ENCODE data around the gene COA1.

COA1 gene

DNA sequence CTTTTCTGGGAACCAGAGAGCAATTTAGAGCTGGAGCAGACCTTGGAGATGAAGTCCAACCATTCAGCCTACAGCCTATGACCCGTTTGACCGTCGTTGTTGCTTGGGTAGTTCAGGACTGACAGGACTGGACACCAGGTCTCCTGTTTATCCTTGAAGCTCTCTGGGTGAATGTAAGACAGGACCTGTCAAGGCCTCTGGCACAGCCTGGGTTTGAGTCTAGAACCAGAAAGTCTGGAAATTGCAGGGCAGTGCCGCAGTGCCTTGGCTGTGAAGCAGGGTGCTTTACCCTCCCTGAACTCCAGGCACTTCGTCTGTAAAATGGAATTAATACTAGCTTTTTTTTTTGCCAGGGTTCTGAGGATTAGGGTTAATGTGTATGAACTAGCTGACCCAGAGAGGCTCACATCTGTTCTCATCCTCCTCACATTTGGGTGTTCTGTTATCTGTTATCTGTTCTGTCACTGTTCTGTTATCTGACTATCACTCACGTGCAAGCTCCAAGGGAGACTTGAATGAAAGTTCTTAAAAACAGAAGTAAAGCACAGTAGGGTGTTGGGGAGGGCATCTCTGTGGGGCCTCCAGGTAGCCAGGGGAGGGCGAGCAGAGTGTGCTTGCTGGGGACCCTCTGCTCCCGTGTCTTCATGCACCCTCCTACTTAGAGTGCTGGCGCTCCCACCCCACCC is 39.0 kb upstream of the COA1 start:
- H3K4me1 ChIP-seq (ENCODE audit: control insufficient read depth in 1 of 2, insufficient read depth in 2 of 2, low read length in 2 of 2): peaks cover 11% of the 10 kb centered on the region in 2 donors
- H3K36me3 ChIP-seq (ENCODE audit: control insufficient read depth in 1 of 2, insufficient read depth in 2 of 2, low read length in 2 of 2): peaks cover 0 to 6% of the 10 kb centered on the region in 2 donors
- H3K9ac ChIP-seq (ENCODE audit: low read depth in 1 of 2, low read length in 2 of 2): no peak overlapping the region
- H3K9me3 ChIP-seq (ENCODE audit: control insufficient read depth in 1 of 2, low read length in 2 of 2): no peaks in the 10 kb centered on the region
- H3K27ac ChIP-seq (ENCODE audit: low read depth, low read length): no peak overlapping the region
- H3K27me3 ChIP-seq (ENCODE audit: control insufficient read depth in 1 of 2, insufficient read depth in 2 of 2, low read length in 2 of 2): no peaks in the 10 kb centered on the region
- no peak overlapping the region for H3K4me3 ChIP-seq (ENCODE audit: low read depth in 1 of 2, low read length in 2 of 2)

DNA sequence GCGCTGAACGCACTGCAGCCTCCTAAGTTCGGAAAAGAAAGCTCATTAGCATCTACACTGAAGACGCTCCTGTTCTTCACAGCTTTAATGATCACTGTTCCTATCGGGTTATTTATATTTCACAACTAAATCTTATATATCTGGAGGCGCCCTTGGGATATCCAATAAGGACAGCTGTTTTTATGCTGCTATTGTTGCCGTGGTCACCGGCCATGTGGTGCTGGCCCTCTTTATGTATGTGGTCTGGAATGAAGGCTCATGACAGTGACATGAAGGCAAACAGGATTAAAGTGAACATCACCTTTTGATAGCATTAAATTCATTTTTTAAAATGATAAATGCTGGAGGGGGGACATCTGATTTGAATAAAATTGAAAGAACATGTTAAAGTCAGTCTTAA is 38.0 kb upstream of the COA1 start:
- Histone ChIP-seq H3K27ac (ENCODE audit: low read depth, low read length) (no peak overlapping the region), H3K27me3 (ENCODE audit: control insufficient read depth in 1 of 2, insufficient read depth in 2 of 2, low read length in 2 of 2) (no peaks in the 10 kb centered on the region), H3K4me1 (ENCODE audit: control insufficient read depth in 1 of 2, insufficient read depth in 2 of 2, low read length in 2 of 2) (peaks cover 11% of the 10 kb centered on the region in 2 donors), H3K9ac (ENCODE audit: low read depth in 1 of 2, low read length in 2 of 2) (no peak overlapping the region), H3K9me3 (ENCODE audit: control insufficient read depth in 1 of 2, low read length in 2 of 2) (no peaks in the 10 kb centered on the region), H3K36me3 (ENCODE audit: control insufficient read depth in 1 of 2, insufficient read depth in 2 of 2, low read length in 2 of 2) (peaks cover 0 to 6% of the 10 kb centered on the region in 2 donors), H3K4me3 (ENCODE audit: low read depth in 1 of 2, low read length in 2 of 2) (no peak overlapping the region)

DNA sequence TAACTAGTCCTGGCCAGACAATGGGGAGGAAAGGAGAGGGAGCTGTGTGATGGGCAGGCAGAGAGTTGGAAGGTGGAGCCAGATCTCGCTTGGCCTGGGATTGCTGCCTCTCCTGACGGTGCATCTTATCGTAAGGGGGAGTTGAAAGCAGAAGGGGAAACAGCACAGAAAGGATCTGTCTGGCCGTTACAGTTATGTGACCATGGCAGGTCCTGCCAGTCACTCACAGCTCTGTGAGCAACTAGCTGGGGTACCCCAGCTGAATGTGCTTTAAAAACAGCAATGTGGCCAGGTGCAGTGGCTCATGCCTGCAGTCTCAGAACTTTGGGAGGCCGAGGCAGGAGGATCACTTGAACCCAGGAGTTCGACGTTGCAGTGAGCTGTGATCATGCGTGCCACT is 37.2 kb upstream of the COA1 start:
- Histone ChIP-seq H3K9ac (ENCODE audit: low read depth in 1 of 2, low read length in 2 of 2) (no peak overlapping the region), H3K27ac (ENCODE audit: low read depth, low read length) (no peak overlapping the region), H3K4me3 (ENCODE audit: low read depth in 1 of 2, low read length in 2 of 2) (no peak overlapping the region), H3K9me3 (ENCODE audit: control insufficient read depth in 1 of 2, low read length in 2 of 2) (no peaks in the 10 kb centered on the region), H3K36me3 (ENCODE audit: control insufficient read depth in 1 of 2, insufficient read depth in 2 of 2, low read length in 2 of 2) (no peaks in the 10 kb centered on the region), H3K4me1 (ENCODE audit: control insufficient read depth in 1 of 2, insufficient read depth in 2 of 2, low read length in 2 of 2) (peaks cover 11% of the 10 kb centered on the region in 2 donors), H3K27me3 (ENCODE audit: control insufficient read depth in 1 of 2, insufficient read depth in 2 of 2, low read length in 2 of 2) (no peaks in the 10 kb centered on the region)

DNA sequence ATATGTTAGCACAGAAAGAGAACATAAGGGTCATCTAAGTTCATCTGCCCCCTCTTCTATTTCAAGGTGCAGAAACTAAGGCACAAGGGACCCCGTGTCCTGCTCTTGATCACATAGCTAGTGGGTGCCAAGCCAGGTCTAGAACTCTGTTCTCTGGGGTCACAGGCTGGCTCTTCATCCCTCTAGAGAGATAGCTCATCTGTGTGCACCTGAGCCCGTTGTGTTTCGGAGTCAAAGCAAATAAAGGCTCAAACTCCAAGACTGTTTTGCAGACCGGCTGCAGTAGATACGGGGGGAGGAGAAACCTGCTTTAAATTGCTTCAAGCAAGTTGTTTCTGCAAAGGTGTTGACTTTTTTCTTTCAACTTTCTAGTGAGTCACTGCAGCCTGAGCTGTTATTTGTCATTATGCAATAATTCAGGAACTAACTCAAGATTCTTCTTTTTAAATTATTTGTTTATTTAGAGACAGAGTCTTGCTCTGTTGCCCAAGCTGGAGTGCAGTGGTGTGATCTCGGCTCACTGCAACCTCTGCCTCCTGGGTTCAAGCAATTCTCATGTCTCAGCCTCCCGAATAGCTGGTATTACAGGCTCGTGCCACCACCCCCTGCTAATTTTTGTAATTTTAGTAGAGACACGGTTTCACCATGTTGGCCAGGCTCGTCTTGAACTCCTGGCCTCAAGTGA is 35.6 kb upstream of the COA1 start:
- no peak overlapping the region for H3K9ac ChIP-seq (ENCODE audit: low read depth in 1 of 2, low read length in 2 of 2)
- no peak overlapping the region for H3K27ac ChIP-seq (ENCODE audit: low read depth, low read length)
- H3K4me3 ChIP-seq (ENCODE audit: low read depth in 1 of 2, low read length in 2 of 2): peak overlapping the region; percentile 21 to 45
- peaks cover 11% of the 10 kb centered on the region in 2 donors for H3K4me1 ChIP-seq (ENCODE audit: control insufficient read depth in 1 of 2, insufficient read depth in 2 of 2, low read length in 2 of 2)
- no peaks in the 10 kb centered on the region for H3K27me3 ChIP-seq (ENCODE audit: control insufficient read depth in 1 of 2, insufficient read depth in 2 of 2, low read length in 2 of 2)
- H3K9me3 ChIP-seq (ENCODE audit: control insufficient read depth in 1 of 2, low read length in 2 of 2): no peaks in the 10 kb centered on the region
- H3K36me3 ChIP-seq (ENCODE audit: control insufficient read depth in 1 of 2, insufficient read depth in 2 of 2, low read length in 2 of 2): no peaks in the 10 kb centered on the region

DNA sequence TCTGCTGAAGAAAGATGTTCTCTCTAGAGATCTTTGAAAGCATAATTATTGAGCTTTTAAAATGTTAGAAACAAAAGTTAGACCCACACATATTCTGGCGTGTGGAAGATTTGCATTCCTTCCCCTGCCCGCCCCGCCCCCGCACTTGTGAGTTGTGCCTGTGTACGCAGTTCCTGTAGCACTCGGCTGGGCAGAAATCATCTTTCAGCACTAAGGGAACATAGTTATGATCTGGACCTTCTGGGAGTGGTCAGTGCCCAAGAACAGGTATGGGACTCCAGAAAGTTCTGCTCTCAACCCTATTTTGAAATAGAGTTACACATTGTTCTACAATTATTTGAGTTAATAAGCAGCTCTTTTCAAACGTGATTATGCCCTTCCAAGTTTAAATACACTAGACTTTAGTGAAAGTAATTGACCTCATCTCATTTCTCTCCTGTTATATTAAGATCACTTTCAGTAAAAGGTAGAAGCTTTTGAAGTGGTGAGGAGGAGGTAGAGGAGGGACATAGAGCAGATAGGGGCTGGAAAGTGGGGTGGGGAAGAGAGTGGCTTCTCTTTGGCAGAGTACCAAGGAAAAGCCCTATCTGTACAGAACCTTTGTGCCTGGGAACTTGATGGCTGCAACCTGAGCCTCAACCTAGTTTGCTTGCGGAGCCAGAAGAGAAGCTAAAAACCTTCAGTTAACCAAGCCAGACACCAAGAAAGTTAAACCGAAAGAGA is 34.9 kb upstream of the COA1 start:
- no peaks in the 10 kb centered on the region for H3K9me3 ChIP-seq (ENCODE audit: control insufficient read depth in 1 of 2, low read length in 2 of 2)
- H3K27me3 ChIP-seq (ENCODE audit: control insufficient read depth in 1 of 2, insufficient read depth in 2 of 2, low read length in 2 of 2): peaks cover 0 to 3% of the 10 kb centered on the region in 2 donors
- no peak overlapping the region for H3K9ac ChIP-seq (ENCODE audit: low read depth in 1 of 2, low read length in 2 of 2)
- H3K4me3 ChIP-seq (ENCODE audit: low read depth in 1 of 2, low read length in 2 of 2): peak overlapping the region; percentile 21 to 45
- H3K27ac ChIP-seq (ENCODE audit: low read depth, low read length): peak overlapping the region; percentile 46
- H3K4me1 ChIP-seq (ENCODE audit: control insufficient read depth in 1 of 2, insufficient read depth in 2 of 2, low read length in 2 of 2): peaks cover 14 to 16% of the 10 kb centered on the region in 2 donors
- H3K36me3 ChIP-seq (ENCODE audit: control insufficient read depth in 1 of 2, insufficient read depth in 2 of 2, low read length in 2 of 2): no peaks in the 10 kb centered on the region

DNA sequence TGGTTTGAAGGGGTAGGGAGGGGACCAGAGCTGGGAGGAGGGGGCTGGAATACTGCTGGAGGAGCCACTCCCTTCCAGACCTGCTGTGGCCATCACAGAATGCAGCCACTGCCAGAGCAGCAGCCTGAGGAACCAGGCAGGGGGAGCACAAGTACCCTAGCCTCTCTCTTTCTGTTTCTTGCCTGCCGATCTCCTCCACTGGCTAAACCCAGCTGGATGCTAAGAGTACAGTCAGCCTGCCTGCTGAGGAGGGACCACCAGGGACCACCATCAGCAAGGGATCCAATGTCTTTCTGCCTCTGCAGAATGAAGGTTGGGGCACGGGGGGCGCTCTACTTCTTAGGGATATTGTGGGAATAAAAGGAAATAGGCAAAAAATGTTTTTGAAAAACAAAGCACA is 33.9 kb upstream of the COA1 start:
- no peaks in the 10 kb centered on the region for H3K36me3 ChIP-seq (ENCODE audit: control insufficient read depth in 1 of 2, insufficient read depth in 2 of 2, low read length in 2 of 2)
- H3K4me1 ChIP-seq (ENCODE audit: control insufficient read depth in 1 of 2, insufficient read depth in 2 of 2, low read length in 2 of 2): peaks cover 16% of the 10 kb centered on the region in 2 donors
- no peak overlapping the region for H3K9ac ChIP-seq (ENCODE audit: low read depth in 1 of 2, low read length in 2 of 2)
- H3K9me3 ChIP-seq (ENCODE audit: control insufficient read depth in 1 of 2, low read length in 2 of 2): no peaks in the 10 kb centered on the region
- H3K27ac ChIP-seq (ENCODE audit: low read depth, low read length): no peak overlapping the region
- no peak overlapping the region for H3K4me3 ChIP-seq (ENCODE audit: low read depth in 1 of 2, low read length in 2 of 2)
- peaks cover 0 to 3% of the 10 kb centered on the region in 2 donors for H3K27me3 ChIP-seq (ENCODE audit: control insufficient read depth in 1 of 2, insufficient read depth in 2 of 2, low read length in 2 of 2)

DNA sequence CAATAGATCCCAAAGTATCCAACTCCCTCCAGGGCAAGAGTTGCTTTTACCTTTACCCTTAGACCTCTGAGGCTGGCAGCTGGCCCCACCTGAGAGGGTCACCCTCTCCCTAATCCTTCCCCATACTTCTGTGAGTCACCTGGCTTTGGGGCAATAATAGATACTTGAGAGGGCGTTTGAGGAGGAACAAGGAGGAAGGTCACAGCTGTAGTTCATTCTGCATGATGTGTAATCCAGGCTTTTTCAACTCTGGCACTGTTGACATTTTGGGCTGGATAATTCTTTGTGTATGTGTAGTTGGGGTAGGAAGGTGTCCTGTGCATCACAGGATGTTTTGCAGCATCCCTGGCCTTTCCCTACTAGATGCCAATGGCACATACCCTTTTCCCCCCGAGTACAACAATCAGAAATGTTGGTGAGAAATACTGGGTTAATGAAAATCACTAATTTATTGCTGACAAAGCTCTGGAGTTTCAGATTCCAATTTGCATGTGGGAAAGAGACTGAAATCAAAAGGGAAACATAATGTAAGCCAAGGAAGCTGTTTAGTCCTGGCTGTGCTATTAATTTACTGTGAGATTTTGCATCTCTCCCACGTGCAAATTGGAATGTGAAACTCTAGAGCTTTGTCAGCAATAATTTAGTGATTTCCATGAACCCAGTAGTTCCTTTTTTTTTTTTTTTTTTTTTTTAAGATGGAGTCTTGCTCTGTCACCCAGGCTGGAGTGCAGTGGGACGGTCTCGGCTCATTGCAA is 32.8 kb upstream of the COA1 start:
- Histone ChIP-seq H3K4me3 (ENCODE audit: low read depth in 1 of 2, low read length in 2 of 2) (no peak overlapping the region), H3K36me3 (ENCODE audit: control insufficient read depth in 1 of 2, insufficient read depth in 2 of 2, low read length in 2 of 2) (no peaks in the 10 kb centered on the region), H3K4me1 (ENCODE audit: control insufficient read depth in 1 of 2, insufficient read depth in 2 of 2, low read length in 2 of 2) (peaks cover 16 to 21% of the 10 kb centered on the region in 2 donors), H3K9me3 (ENCODE audit: control insufficient read depth in 1 of 2, low read length in 2 of 2) (no peaks in the 10 kb centered on the region), H3K27me3 (ENCODE audit: control insufficient read depth in 1 of 2, insufficient read depth in 2 of 2, low read length in 2 of 2) (peaks cover 3 to 6% of the 10 kb centered on the region in 2 donors), H3K9ac (ENCODE audit: low read depth in 1 of 2, low read length in 2 of 2) (no peak overlapping the region), H3K27ac (ENCODE audit: low read depth, low read length) (no peak overlapping the region)

DNA sequence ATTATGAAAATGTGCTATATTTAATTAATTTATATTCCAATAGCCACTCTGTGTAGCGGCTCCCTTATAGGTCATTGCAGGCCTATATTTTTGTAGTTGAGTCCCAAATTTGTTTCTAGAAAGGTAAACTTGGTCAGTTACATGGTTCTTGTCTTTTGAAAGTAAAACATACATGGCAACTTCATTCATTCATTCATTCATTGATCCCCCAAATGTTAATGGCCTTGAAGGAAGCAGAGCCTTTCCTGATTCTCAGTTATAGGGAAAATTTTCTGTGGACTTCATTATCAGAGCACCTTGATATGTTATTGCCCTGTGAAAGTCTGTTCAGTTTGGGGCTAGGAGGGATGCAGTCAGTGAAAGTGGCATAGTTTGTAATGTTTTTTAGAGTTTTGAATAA is 32.1 kb upstream of the COA1 start:
- Histone ChIP-seq H3K9ac (ENCODE audit: low read depth in 1 of 2, low read length in 2 of 2) (no peak overlapping the region), H3K27me3 (ENCODE audit: control insufficient read depth in 1 of 2, insufficient read depth in 2 of 2, low read length in 2 of 2) (peaks cover 3 to 6% of the 10 kb centered on the region in 2 donors), H3K4me3 (ENCODE audit: low read depth in 1 of 2, low read length in 2 of 2) (no peak overlapping the region), H3K27ac (ENCODE audit: low read depth, low read length) (no peak overlapping the region), H3K36me3 (ENCODE audit: control insufficient read depth in 1 of 2, insufficient read depth in 2 of 2, low read length in 2 of 2) (no peaks in the 10 kb centered on the region), H3K9me3 (ENCODE audit: control insufficient read depth in 1 of 2, low read length in 2 of 2) (no peaks in the 10 kb centered on the region), H3K4me1 (ENCODE audit: control insufficient read depth in 1 of 2, insufficient read depth in 2 of 2, low read length in 2 of 2) (peaks cover 16 to 21% of the 10 kb centered on the region in 2 donors)

DNA sequence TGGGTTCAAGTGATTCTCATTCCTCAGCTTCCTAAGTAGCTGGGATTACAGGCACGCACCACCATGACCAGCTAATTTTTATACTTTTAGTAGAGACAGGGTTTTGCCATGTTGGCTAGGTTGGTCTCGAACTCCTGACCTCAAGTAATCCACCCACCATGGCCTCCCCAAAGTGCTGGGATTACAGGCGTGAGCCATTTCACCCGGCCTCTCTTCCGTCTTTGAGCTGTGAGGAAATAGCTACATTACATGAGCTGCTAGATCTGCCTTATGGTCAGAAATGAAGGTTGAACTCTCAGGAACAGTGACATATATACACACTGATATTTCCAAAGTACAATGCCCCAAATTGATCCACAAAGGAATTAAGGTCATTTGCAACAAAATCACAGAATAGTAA is 31.5 kb upstream of the COA1 start:
- Histone ChIP-seq H3K4me3 (ENCODE audit: low read depth in 1 of 2, low read length in 2 of 2) (no peak overlapping the region), H3K36me3 (ENCODE audit: control insufficient read depth in 1 of 2, insufficient read depth in 2 of 2, low read length in 2 of 2) (no peaks in the 10 kb centered on the region), H3K9me3 (ENCODE audit: control insufficient read depth in 1 of 2, low read length in 2 of 2) (no peaks in the 10 kb centered on the region), H3K9ac (ENCODE audit: low read depth in 1 of 2, low read length in 2 of 2) (no peak overlapping the region), H3K27me3 (ENCODE audit: control insufficient read depth in 1 of 2, insufficient read depth in 2 of 2, low read length in 2 of 2) (peaks cover 3 to 6% of the 10 kb centered on the region in 2 donors), H3K27ac (ENCODE audit: low read depth, low read length) (no peak overlapping the region), H3K4me1 (ENCODE audit: control insufficient read depth in 1 of 2, insufficient read depth in 2 of 2, low read length in 2 of 2) (peaks cover 16 to 21% of the 10 kb centered on the region in 2 donors)

Data from duodenal mucosa (tissue), 2 donors.